Measurements from ENCODE around the gene KLHDC4. TPM values are rescaled to one million over a fixed set of nuclear protein-coding genes. Genes with fewer than 3 reads are reported as not detected.

KLHDC4 gene
- total and polyA plus RNA-seq, 12 donors = 7.8 to 31.7 (median 13.5) TPM

DNA sequence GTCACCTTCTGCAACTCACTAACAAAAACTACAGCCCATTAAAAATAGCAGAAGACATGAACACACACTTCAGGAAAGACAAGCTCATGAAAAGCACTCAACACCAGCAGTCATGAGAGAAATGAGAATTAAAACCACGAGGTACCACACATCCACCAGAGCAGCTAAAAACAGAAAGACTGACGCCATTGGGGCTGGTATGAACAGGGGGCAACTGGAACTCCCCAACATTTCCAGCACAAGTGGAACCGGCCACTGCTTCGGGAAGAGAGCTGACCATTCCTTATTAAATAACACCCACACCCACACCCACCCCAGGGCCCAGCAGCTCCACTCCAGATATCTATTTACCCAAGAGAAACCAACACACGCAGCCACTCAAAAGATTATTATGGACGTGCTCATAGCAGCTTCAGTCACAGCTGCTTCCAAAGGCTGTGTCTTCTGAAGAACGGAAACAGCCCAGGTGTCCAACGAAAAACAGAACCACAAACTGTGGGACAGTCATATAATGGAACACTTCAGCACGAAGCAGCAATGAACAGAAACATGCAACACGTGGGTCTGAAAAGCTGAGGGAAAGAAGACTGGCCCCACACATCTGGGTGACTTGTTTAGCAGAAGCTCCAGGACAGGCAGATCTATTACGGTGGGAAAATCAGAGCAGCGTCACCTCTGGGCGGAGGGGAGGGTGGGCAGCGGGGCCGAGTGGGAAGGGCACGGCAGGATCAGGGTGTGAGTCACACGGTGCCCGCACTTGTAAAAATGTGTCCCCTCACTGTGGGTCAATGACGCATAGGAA, 41.1 kb downstream of the KLHDC4 start:
- intact Hi-C loops (cut with DNase I) = no loop called here
- DNase-seq = no peak

DNA sequence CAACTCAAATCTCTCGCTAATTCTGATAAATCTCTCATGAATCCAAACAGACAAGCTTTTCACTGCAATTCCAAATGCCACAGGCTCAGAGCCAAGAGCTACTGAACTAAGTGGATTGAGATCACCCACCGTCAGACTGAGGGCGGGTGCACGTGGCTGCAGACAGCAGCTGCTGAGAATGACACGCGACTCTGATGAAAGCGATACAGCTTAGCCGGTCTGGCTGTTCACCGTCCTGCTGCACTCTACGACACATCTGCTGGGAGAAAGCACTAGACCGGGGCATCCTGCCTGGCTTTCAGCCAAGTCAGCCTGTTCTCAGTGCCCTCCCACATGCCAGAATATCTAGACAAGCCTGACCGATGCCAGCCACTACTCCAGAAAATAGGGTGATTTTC, 42.6 kb downstream of the KLHDC4 start:
- ATAC-seq = peak; percentile 68 to 94 (median 80)

More for the DNA sequence above, 41.1 kb downstream of the KLHDC4 start:
- TF ChIP-seq CTCF (IDR thresholded peaks at IDR 0.05) = no peak
- Histone ChIP-seq H3K27me3 (no peaks in the 10 kb centered on the region), H3K27ac (no peak overlapping the region), H3K36me3 (peaks cover 0 to 67% (median 0%) of the 10 kb centered on the region in 9 donors), H3K4me1 (peaks cover 0 to 18% (median 9%) of the 10 kb centered on the region in 9 donors), H3K9me3 (no peaks in the 10 kb centered on the region), H3K4me3 (no peak overlapping the region)
- WGBS, 2 donors = 88 to 93% methylated on average over 19 of the region's 19 CpGs
- no peak for ATAC-seq

DNA sequence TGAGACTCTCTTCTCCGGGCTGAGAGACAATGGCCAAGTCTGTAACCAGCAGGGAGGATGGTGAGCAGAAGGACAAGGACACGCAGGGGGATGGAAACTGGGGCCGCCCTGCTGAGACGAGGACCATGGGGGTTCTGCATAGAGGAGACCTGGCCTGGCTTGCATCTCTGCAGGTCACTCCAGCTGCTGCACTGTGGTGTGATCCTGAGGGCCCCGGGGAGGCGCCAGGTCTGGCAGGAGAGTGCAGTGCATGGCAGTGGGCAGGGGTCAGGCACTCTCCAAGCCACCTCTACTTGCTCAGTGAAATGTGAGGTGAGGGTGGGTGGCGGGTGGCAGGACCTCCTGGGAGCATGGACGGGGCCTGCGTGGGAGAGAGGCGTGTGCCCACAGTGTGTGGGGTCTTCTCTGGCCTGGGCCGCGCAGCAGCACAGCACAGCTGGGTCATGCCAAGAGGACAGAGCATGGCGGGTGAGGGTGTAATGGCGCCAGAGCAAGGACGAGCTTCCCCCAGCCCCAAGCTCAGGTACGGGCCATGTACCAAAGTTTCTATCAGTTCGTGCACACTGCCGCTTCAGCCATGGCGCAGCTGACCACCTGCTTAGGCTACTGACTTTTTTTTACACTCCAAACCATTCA, 43.1 kb downstream of the KLHDC4 start:
- Histone ChIP-seq H3K27ac (no peak overlapping the region), H3K27me3 (no peaks in the 10 kb centered on the region), H3K9me3 (no peaks in the 10 kb centered on the region), H3K36me3 (peaks cover 0 to 53% (median 0%) of the 10 kb centered on the region in 9 donors), H3K4me3 (no peak overlapping the region), H3K4me1 (peaks cover 0 to 12% (median 9%) of the 10 kb centered on the region in 9 donors)
- peak in 5 of 8 donors; percentile 20 to 62 (median 25) for ATAC-seq
- no peak for TF ChIP-seq CTCF (IDR thresholded peaks at IDR 0.05)
- DNase-seq = no peak
- WGBS, 2 donors = 92 to 96% methylated on average over 18 to 19 of the region's 19 CpGs
- intact Hi-C loops (cut with DNase I) = no loop called here

More for the DNA sequence above, 42.6 kb downstream of the KLHDC4 start:
- DNase-seq = peak; percentile 50 to 68
- TF ChIP-seq CTCF (IDR thresholded peaks at IDR 0.05) = no peak
- H3K36me3 ChIP-seq = peaks cover 0 to 55% (median 0%) of the 10 kb centered on the region in 9 donors
- WGBS, 2 donors = 18 to 22% methylated on average over 12 of the region's 12 CpGs
- H3K27ac ChIP-seq = no peak overlapping the region
- no peaks in the 10 kb centered on the region for H3K27me3 ChIP-seq
- H3K4me1 ChIP-seq = peaks cover 0 to 12% (median 9%) of the 10 kb centered on the region in 9 donors
- no peak overlapping the region for H3K4me3 ChIP-seq
- intact Hi-C loops (cut with DNase I) = no loop called here
- no peaks in the 10 kb centered on the region for H3K9me3 ChIP-seq

DNA sequence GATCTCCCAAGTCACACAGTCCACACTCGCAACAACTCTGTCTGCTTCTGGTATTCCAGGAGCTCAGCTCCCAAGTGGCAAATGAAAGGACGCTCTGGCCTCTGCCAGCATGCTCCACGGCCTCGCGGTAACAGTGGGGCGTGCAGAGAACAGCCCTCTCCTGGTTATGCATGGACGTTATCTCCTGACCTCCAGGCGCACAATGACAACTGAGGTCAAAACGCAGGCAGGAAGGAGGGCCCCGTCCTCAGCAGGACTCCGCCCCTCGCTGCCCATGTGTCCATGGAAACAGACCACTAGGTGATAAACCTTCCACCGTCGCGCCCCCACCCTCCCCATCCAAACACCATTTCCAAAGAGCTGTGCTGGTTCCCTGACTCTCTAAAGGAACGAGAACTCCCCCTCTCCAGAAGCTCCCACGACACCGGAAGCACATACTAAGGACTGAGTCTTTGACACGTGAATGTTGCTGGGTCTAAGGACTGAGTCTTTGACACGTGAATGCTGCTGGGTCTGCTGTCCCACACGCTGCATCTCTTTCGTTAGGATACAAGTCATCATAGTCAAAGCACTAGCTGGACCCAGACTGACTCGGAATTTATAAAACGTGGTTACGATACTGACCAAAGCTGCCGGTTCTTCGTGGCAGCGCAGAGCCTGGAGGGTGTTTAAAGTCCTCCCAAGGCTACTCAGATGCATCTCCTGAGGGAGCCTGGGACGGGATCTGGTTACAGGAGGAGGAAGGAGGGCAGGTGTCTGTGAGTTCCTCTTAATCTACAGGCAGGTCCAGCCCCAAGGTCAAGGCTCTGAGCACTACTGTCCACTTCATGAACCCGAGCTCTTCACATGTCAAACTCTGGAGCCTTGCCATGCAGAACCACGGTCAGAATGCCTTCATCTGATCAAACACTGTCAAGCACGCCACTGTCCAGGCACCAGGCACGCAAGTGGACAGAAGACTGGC, 43.9 kb downstream of the KLHDC4 start:
- no peak for TF ChIP-seq CTCF (IDR thresholded peaks at IDR 0.05)
- no peaks in the 10 kb centered on the region for H3K27me3 ChIP-seq
- H3K4me3 ChIP-seq = no peak overlapping the region
- H3K27ac ChIP-seq = no peak overlapping the region
- no peaks in the 10 kb centered on the region for H3K9me3 ChIP-seq
- ATAC-seq (peak in 1 of 8 donors; percentile 20), DNase-seq (no peak)
- peaks cover 0 to 12% (median 9%) of the 10 kb centered on the region in 9 donors for H3K4me1 ChIP-seq
- intact Hi-C loops (cut with DNase I) = no loop called here
- H3K36me3 ChIP-seq = peaks cover 0 to 53% (median 0%) of the 10 kb centered on the region in 9 donors
- WGBS, 2 donors = 87 to 88% methylated on average over 33 of the region's 33 CpGs

All from heart right ventricle (tissue), 16 donors.